HepG2 (cell line): ENCODE results near the gene RRN3. TPM values are rescaled to one million over a fixed set of nuclear protein-coding genes. Genes with fewer than 3 reads are reported as not detected.
A peak's percentile ranks its signal among the peaks of the same experiment; 100 is the strongest.

Experiments
- ATAC-seq: fragments of 200-7000 bp; cut with Tn5 transposase; 3 replicates; pipeline ENCODE4 v1.9.1; 2020; ENCODE audit warnings: mild to moderate bottlenecking, moderate library complexity
- BruUV-seq: library from RNA; stranded (reverse); fragments of 400-500 nt; replicated peaks from 2 replicates; lab custom pipeline; 2021; lab: Mats Ljungman, UMichigan
- CTCF ChIA-PET: fragments of 300-600 bp; formaldehyde crosslinking; extraction: SDS; loops from one replicate; lab custom pipeline; 2021; ENCODE audit warnings: low total read pairs, inconsistent platforms, low intra/inter-chr PET ratio; lab: Yijun Ruan, JAX
- POLR2A ChIA-PET: fragments of 350-600 bp; sonication (Branson Sonifier 250); formaldehyde crosslinking; loops from one replicate; lab custom pipeline; 2020; ENCODE audit warnings: antibody characterized with exemption, inconsistent platforms; lab: Yijun Ruan, JAX
- DNase-seq: peaks from one replicate; pipeline ENCODE4 v3.0.0-alpha.2; 2015; ENCODE audit warnings: low spot score
- FAIRE-seq: peaks from 3 replicates; lab custom pipeline; 2011; peaks lifted over from hg19 to GRCh38; lab: Jason Lieb, UNC
- H2AFZ ChIP-seq: one replicate; pipeline ENCODE4 v1.6.1; 2011; ENCODE audit warnings: low read length, inconsistent platforms
- H3K27ac ChIP-seq: fragments of 300-600 bp; 3 replicates; pipeline ENCODE4 v1.8.0; 2011; ENCODE audit warnings: mixed run types, mild to moderate bottlenecking, mixed read lengths, low read length, inconsistent platforms; ENCODE audit not compliant: insufficient read depth; ENCODE audit errors: extremely low read length
- H3K27me3 ChIP-seq, 2 experiments: fragments of 200-600 bp in 1 of 2; 2 replicates in 1 of 2; 3 replicates in 1 of 2; pipeline versions ENCODE4 v1.6.0 to v1.8.0; 2011; ENCODE audit warnings: low read length in 2 of 2, mild to moderate bottlenecking in 2 of 2, moderate library complexity in 2 of 2, inconsistent platforms in 1 of 2; ENCODE audit not compliant: insufficient read depth in 2 of 2, control insufficient read depth in 1 of 2
- H3K36me3 ChIP-seq, 2 experiments: fragments of 200-600 bp in 1 of 2; replicated peaks in 1 of 2; 2 replicates in 1 of 2; 3 replicates in 1 of 2; pipeline versions ENCODE4 v1.5.1 to v1.8.0; 2011; ENCODE audit warnings: low read length in 2 of 2, inconsistent platforms in 1 of 2; ENCODE audit not compliant: insufficient read depth in 2 of 2, control insufficient read depth in 1 of 2
- H3K4me1 ChIP-seq: 2 replicates; pipeline ENCODE4 v1.5.1; 2012; ENCODE audit warnings: low read length, inconsistent platforms; ENCODE audit not compliant: insufficient read depth
- H3K4me2 ChIP-seq: 2 replicates; pipeline ENCODE4 v1.6.0; 2011; ENCODE audit warnings: low read depth, low read length, inconsistent platforms
- H3K4me3 ChIP-seq, 3 experiments: fragments of 200-600 bp in 1 of 3; sonication (generic), shearing (Covaris generic) in 1 of 3; replicated peaks in 1 of 3; 2 replicates each; pipeline ENCODE4 v1.5.1; 2011 to 2016; ENCODE audit warnings: low read length in 3 of 3, inconsistent platforms in 2 of 3, low read depth in 2 of 3, mild to moderate bottlenecking in 2 of 3, control low read depth in 1 of 3, mixed read lengths in 1 of 3; ENCODE audit not compliant: insufficient read depth in 1 of 3
- H3K79me2 ChIP-seq: one replicate; pipeline ENCODE4 v1.6.1; 2011; ENCODE audit warnings: low read length, inconsistent platforms; ENCODE audit not compliant: insufficient read depth
- H3K9ac ChIP-seq: 2 replicates; pipeline ENCODE4 v1.6.0; 2011; ENCODE audit warnings: mild to moderate bottlenecking, low read depth, low read length, inconsistent platforms; ENCODE audit not compliant: insufficient read depth
- H3K9me3 ChIP-seq: 2 replicates; pipeline ENCODE4 v1.5.1; 2012; ENCODE audit warnings: mild to moderate bottlenecking, low read length
- H4K20me1 ChIP-seq: 2 replicates; pipeline ENCODE4 v1.6.0; 2011; ENCODE audit warnings: inconsistent platforms, mild to moderate bottlenecking, low read length, moderate library complexity; ENCODE audit not compliant: insufficient read depth
- CERS6 ChIP-seq: sonication (generic); formaldehyde crosslinking; IDR thresholded peaks from 2 replicates; pipeline ENCODE4 v1.5.0; 2020; ENCODE audit warnings: missing genetic modification reagents
- DBP ChIP-seq: sonication (generic); formaldehyde crosslinking; IDR thresholded peaks from 2 replicates; pipeline ENCODE4 v1.4.0; 2020; ENCODE audit warnings: missing genetic modification reagents; ENCODE audit errors: not compliant biosample characterization
- HOXA3 ChIP-seq: sonication (generic); formaldehyde crosslinking; IDR thresholded peaks from 2 replicates; pipeline ENCODE4 v1.5.0; 2020; ENCODE audit warnings: missing genetic modification reagents
- IRF2 ChIP-seq: IDR thresholded peaks from 2 replicates; pipeline ENCODE4 v1.6.1; 2018; ENCODE audit warnings: missing genetic modification reagents, missing compliant biosample characterization
- KDM2A ChIP-seq: sonication (generic); formaldehyde crosslinking; IDR thresholded peaks from 2 replicates; pipeline ENCODE4 v1.4.0; 2020; ENCODE audit warnings: low read depth, missing genetic modification reagents, borderline replicate concordance
- KLF16 ChIP-seq, 2 experiments: sonication (generic) in 1 of 2; formaldehyde crosslinking in 1 of 2; IDR thresholded peaks; 2 replicates each; pipeline versions ENCODE4 v1.6.1 to v1.8.0; 2016 to 2023; ENCODE audit warnings: missing genetic modification reagents in 2 of 2, missing compliant biosample characterization in 1 of 2
- NFATC3 ChIP-seq: sonication (generic); formaldehyde crosslinking; IDR thresholded peaks from 2 replicates; pipeline ENCODE4 v1.5.1; 2020; ENCODE audit warnings: mild to moderate bottlenecking, missing genetic modification reagents
- RAD51 ChIP-seq: fragments of 450-650 bp; IDR thresholded peaks from 2 replicates; pipeline ENCODE4 v1.6.1; 2016; ENCODE audit warnings: borderline replicate concordance
- SAP130 ChIP-seq: IDR thresholded peaks from 2 replicates; pipeline ENCODE4 v1.6.1; 2016; ENCODE audit warnings: low read depth
- SP2 ChIP-seq: sonication (generic); formaldehyde crosslinking; IDR thresholded peaks from 2 replicates; pipeline ENCODE4 v1.5.1; 2020; ENCODE audit warnings: mild to moderate bottlenecking, missing genetic modification reagents
- SRY ChIP-seq: sonication (generic); formaldehyde crosslinking; IDR thresholded peaks from 2 replicates; pipeline ENCODE4 v1.8.0; 2022; ENCODE audit warnings: mild to moderate bottlenecking, missing genetic modification reagents
- SSRP1 ChIP-seq: IDR thresholded peaks from 2 replicates; pipeline ENCODE4 v1.6.1; 2016; ENCODE audit warnings: control low read depth
- TGIF2 ChIP-seq: IDR thresholded peaks from 2 replicates; pipeline ENCODE4 v1.6.1; 2016; ENCODE audit warnings: control low read depth, missing compliant biosample characterization
- ZBTB21 ChIP-seq: sonication (generic); formaldehyde crosslinking; IDR thresholded peaks from 2 replicates; pipeline ENCODE4 v1.4.0; 2020; ENCODE audit warnings: missing genetic modification reagents
- ZBTB38 ChIP-seq: sonication (generic); formaldehyde crosslinking; IDR thresholded peaks from 2 replicates; pipeline ENCODE4 v1.5.1; 2020; ENCODE audit warnings: mild to moderate bottlenecking, missing genetic modification reagents
- ZIK1 ChIP-seq: sonication (generic); formaldehyde crosslinking; IDR thresholded peaks from 2 replicates; pipeline ENCODE4 v1.5.0; 2020; ENCODE audit warnings: mild to moderate bottlenecking, low read depth, missing genetic modification reagents, borderline replicate concordance
- ZMYM2 ChIP-seq: sonication (generic); formaldehyde crosslinking; IDR thresholded peaks from 2 replicates; pipeline ENCODE4 v1.8.0; 2022; ENCODE audit warnings: mild to moderate bottlenecking, missing genetic modification reagents
- ZNF274 ChIP-seq: sonication (generic); formaldehyde crosslinking; IDR thresholded peaks from 2 replicates; pipeline ENCODE4 v1.5.1; 2020; ENCODE audit warnings: mild to moderate bottlenecking, missing genetic modification reagents
- ZNF570 ChIP-seq: sonication (generic); formaldehyde crosslinking; IDR thresholded peaks from 2 replicates; pipeline ENCODE4 v1.4.0; 2020; ENCODE audit warnings: mild to moderate bottlenecking, missing genetic modification reagents, borderline replicate concordance
- ZNF605 ChIP-seq: sonication (generic); formaldehyde crosslinking; IDR thresholded peaks from 2 replicates; pipeline ENCODE4 v1.8.0; 2022; ENCODE audit warnings: mild to moderate bottlenecking, missing genetic modification reagents
- ZNF766 ChIP-seq: sonication (generic); formaldehyde crosslinking; IDR thresholded peaks from 2 replicates; pipeline ENCODE4 v1.5.0; 2020; ENCODE audit warnings: missing genetic modification reagents, borderline replicate concordance
- WGBS: methylation state at CpG from one replicate; pipeline ENCODE4 v1.1.6; 2017; ENCODE audit warnings: low lambda C conversion rate; 5-methylcytosine and 5-hydroxymethylcytosine counted together
- in situ Hi-C: cut with HindIII; loops from 2 replicates; pipeline ENCODE4 v1.10.0; 2017; ENCODE audit warnings: low pct_unique_long_range_greater_than_20kb; ENCODE audit not compliant: extremely low pct_ligation_motif_present
- intact Hi-C: fragments of 100-400 bp; cut with micrococcal nuclease; formaldehyde crosslinking; loops from one replicate; pipeline ENCODE4 v1.10.0; 2022; ENCODE audit not compliant: unreplicated experiment
- polyA plus RNA-seq, 8 experiments: library from polyadenylated mRNA; depleted of rRNA in 3 of 8; stranded (reverse) in 7 of 8; unstranded in 1 of 8; fragments of >200 nt; fragmentation: Illumina TruSeq in 4 of 8; extraction: Trizol in 4 of 8; gene quantifications; 2 replicates each; pipeline versions ENCODE4 v1.2.1 to v1.2.3, GENCODE V29; 2011 to 2016; ENCODE audit warnings: low read depth in 4 of 8, missing spikeins in 1 of 8, mixed read lengths in 1 of 8; ENCODE audit not compliant: insufficient read depth in 1 of 8
- total RNA-seq, 5 experiments: library from RNA; depleted of rRNA; stranded (reverse); fragments of >200 nt; fragmentation: Illumina TruSeq; extraction: Trizol; gene quantifications; 2 replicates each; pipeline ENCODE4 v1.2.3, GENCODE V29; 2016; ENCODE audit warnings: low read depth in 1 of 5

The RRN3 gene
- total and polyA plus RNA-seq, 2 of the 13 experiments (the other 11 are each of a cell fraction or from before 2014, with no cell fraction given), result 45.8 to 67.0 TPM

- CTCF ChIA-PET, result no interaction called here
- Histone ChIP-seq H3K9ac (peak overlapping the region; percentile 83; the same call in 1 of the 2 replicates), H4K20me1 (no peaks in the 10 kb centered on the region), H3K36me3 (peaks cover 2 to 8% of the 10 kb centered on the region in 2 experiments; a peak in 4 of 5 replicates), H3K27me3 (no peaks in the 10 kb centered on the region; a peak in 1 of 5 replicates), H3K4me1 (peaks cover 70% of the 10 kb centered on the region), H3K4me2 (peak overlapping the region; percentile 81), H2AFZ (peak overlapping the region; percentile 15), H3K79me2 (peaks cover 45% of the 10 kb centered on the region), H3K27ac (peak overlapping the region; percentile 48), H3K9me3 (no peaks in the 10 kb centered on the region), H3K4me3 (peak overlapping the region; percentile 91 to 99 (median 95))
- DNase-seq (no peak), FAIRE-seq (no peak), ATAC-seq (no peak)
- POLR2A ChIA-PET, result no interaction called here
- BruUV-seq, result TSS peak; percentile 50
- intact Hi-C loops (loop anchor here (2.0 kb wide), 1 partner anchor 34 kb away; no protein-coding TSS in a partner anchor), in situ Hi-C loops (loop anchor here (25.0 kb wide), 1 partner anchor 167 kb away; no protein-coding TSS in a partner anchor)
- WGBS, result 63% methylated on average over 19 of the region's 19 CpGs
- TF ChIP-seq ZBTB21 (CRISPR knock-in tag) (peak; percentile 57; the same call in 1 of the 2 replicates), SSRP1 (CRISPR knock-in tag) (peak; percentile 58; the same call in 1 of the 2 replicates), ZBTB38 (peak; percentile 97), HOXA3 (CRISPR knock-in tag) (peak; percentile 40; the same call in 1 of the 2 replicates), TGIF2 (CRISPR knock-in tag) (0 out of 2 replicates have a peak, but pooled peaks have one; percentile 15), SP2 (no peak), CERS6 (CRISPR knock-in tag) (no peak), ZNF570 (CRISPR knock-in tag) (no peak), KLF16 (CRISPR knock-in tag; IDR thresholded peaks at IDR 0.05) (no peak), ZIK1 (CRISPR knock-in tag) (peak; percentile 1; the same call in 1 of the 2 replicates), KDM2A (CRISPR knock-in tag) (0 out of 2 replicates have a peak, but pooled peaks have one; percentile 1), ZNF274 (CRISPR knock-in tag) (0 out of 2 replicates have a peak, but pooled peaks have one; percentile 30), ZNF766 (peak; percentile 66; the same call in 1 of the 2 replicates), NFATC3 (CRISPR knock-in tag) (0 out of 2 replicates have a peak, but pooled peaks have one; percentile 14), RAD51 (no peak), IRF2 (0 out of 2 replicates have a peak, but pooled peaks have one; percentile 39), ZNF605 (CRISPR knock-in tag) (peak; percentile 81; the same call in 1 of the 2 replicates), SAP130 (peak; percentile 35; the same call in 1 of the 2 replicates), ZMYM2 (CRISPR knock-in tag) (0 out of 2 replicates have a peak, but pooled peaks have one; percentile 71), SRY (0 out of 2 replicates have a peak, but pooled peaks have one; percentile 12), DBP (no peak)
Observed at GRCh38 chr16:15054357-15055140, 39.5 kb downstream of the RRN3 start.
